H9 (cell line): ENCODE measurements around the gene NFKB1. TPM values are rescaled to one million over a fixed set of nuclear protein-coding genes. Genes with fewer than 3 reads are reported as not detected.

Source experiments
- DNase-seq: peaks from one replicate; pipeline ENCODE4 v3.0.0-alpha.2; 2017
- H2AFZ ChIP-seq: one replicate; pipeline ENCODE4 v1.6.1; 2013; ENCODE audit warnings: mild to moderate bottlenecking, low read length, control low read depth, moderate library complexity
- H2AK5ac ChIP-seq: 2 replicates; pipeline ENCODE4 v1.6.1; 2013; ENCODE audit warnings: low read length, control low read depth, mixed read lengths; ENCODE audit not compliant: insufficient read length
- H2BK120ac ChIP-seq: one replicate; pipeline ENCODE4 v1.6.1; 2013; ENCODE audit warnings: low read depth, mild to moderate bottlenecking, low read length, control low read depth, inconsistent platforms; ENCODE audit not compliant: poor library complexity, severe bottlenecking
- H2BK12ac ChIP-seq: 2 replicates; pipeline ENCODE4 v1.6.1; 2013; ENCODE audit warnings: low read length, control low read depth, mixed read lengths, low read depth; ENCODE audit not compliant: insufficient read length
- H2BK15ac ChIP-seq: 2 replicates; pipeline ENCODE4 v1.6.1; 2013; ENCODE audit warnings: low read depth, low read length, control low read depth
- H2BK20ac ChIP-seq: one replicate; pipeline ENCODE4 v1.6.1; 2013; ENCODE audit warnings: low read depth, mild to moderate bottlenecking, low read length, control low read depth, inconsistent platforms; ENCODE audit not compliant: poor library complexity, severe bottlenecking
- H2BK5ac ChIP-seq: 2 replicates; pipeline ENCODE4 v1.6.1; 2013; ENCODE audit warnings: low read length, control low read depth, mixed read lengths; ENCODE audit not compliant: insufficient read length
- H3K14ac ChIP-seq: 2 replicates; pipeline ENCODE4 v1.6.1; 2013; ENCODE audit warnings: low read length, control low read depth; ENCODE audit not compliant: insufficient read depth
- H3K18ac ChIP-seq: 2 replicates; pipeline ENCODE4 v1.6.1; 2013; ENCODE audit warnings: low read depth, mild to moderate bottlenecking, mixed read lengths, low read length, control low read depth; ENCODE audit not compliant: insufficient read length
- H3K23ac ChIP-seq: 2 replicates; pipeline ENCODE4 v1.6.1; 2013; ENCODE audit warnings: low read length, control low read depth, mixed read lengths, low read depth; ENCODE audit not compliant: insufficient read length
- H3K23me2 ChIP-seq: 2 replicates; pipeline ENCODE4 v1.6.1; 2013; ENCODE audit warnings: low read depth, mild to moderate bottlenecking, mixed read lengths, low read length, control low read depth; ENCODE audit not compliant: insufficient read length, poor library complexity, severe bottlenecking
- H3K27ac ChIP-seq: 2 replicates; pipeline ENCODE4 v1.5.1; 2013; ENCODE audit warnings: low read length, control low read depth, mixed read lengths, low read depth; ENCODE audit not compliant: insufficient read length
- H3K27me3 ChIP-seq: 2 replicates; pipeline ENCODE4 v1.6.1; 2013; ENCODE audit warnings: low read length, control low read depth, inconsistent platforms; ENCODE audit not compliant: insufficient read depth
- H3K4ac ChIP-seq: 2 replicates; pipeline ENCODE4 v1.6.1; 2013; ENCODE audit warnings: low read depth, mild to moderate bottlenecking, control low read depth, inconsistent platforms, low read length, moderate library complexity
- H3K4me1 ChIP-seq: 2 replicates; pipeline ENCODE4 v1.6.1; 2013; ENCODE audit warnings: low read length, control low read depth, inconsistent platforms; ENCODE audit not compliant: insufficient read depth
- H3K4me2 ChIP-seq: 2 replicates; pipeline ENCODE4 v1.6.1; 2013; ENCODE audit warnings: low read length, control low read depth, mixed read lengths; ENCODE audit not compliant: insufficient read length, insufficient read depth
- H3K56ac ChIP-seq: 2 replicates; pipeline ENCODE4 v1.6.1; 2013; ENCODE audit warnings: low read depth, mild to moderate bottlenecking, mixed read lengths, low read length, control low read depth; ENCODE audit not compliant: insufficient read length
- H3K79me1 ChIP-seq: 2 replicates; pipeline ENCODE4 v1.6.1; 2013; ENCODE audit warnings: low read depth, mild to moderate bottlenecking, moderate library complexity, low read length, control low read depth, inconsistent platforms; ENCODE audit not compliant: insufficient read depth, poor library complexity, severe bottlenecking
- H3K79me2 ChIP-seq: 2 replicates; pipeline ENCODE4 v1.6.1; 2013; ENCODE audit warnings: low read length, control low read depth, inconsistent platforms; ENCODE audit not compliant: insufficient read depth
- H3K9ac ChIP-seq: 2 replicates; pipeline ENCODE4 v1.6.1; 2013; ENCODE audit warnings: low read length, control low read depth, mixed read lengths; ENCODE audit not compliant: insufficient read length; ENCODE audit errors: extremely low read depth
- H3K9me3 ChIP-seq: one replicate; pipeline ENCODE4 v1.6.1; 2013; ENCODE audit warnings: low read depth, low read length, inconsistent platforms; ENCODE audit not compliant: control insufficient read depth
- H3T11ph ChIP-seq: one replicate; pipeline ENCODE4 v1.6.1; 2013; ENCODE audit warnings: mild to moderate bottlenecking, low read length, control low read depth, inconsistent platforms
- H4K20me1 ChIP-seq: one replicate; pipeline ENCODE4 v1.6.1; 2013; ENCODE audit not compliant: control insufficient read depth, insufficient read length, insufficient read depth
- H4K5ac ChIP-seq: 2 replicates; pipeline ENCODE4 v1.6.1; 2013; ENCODE audit warnings: low read depth, mild to moderate bottlenecking, mixed read lengths, low read length, control low read depth; ENCODE audit not compliant: insufficient read length
- H4K8ac ChIP-seq: replicated peaks from 2 replicates; pipeline ENCODE4 v1.6.1; 2013; ENCODE audit warnings: low read length, control low read depth, mixed read lengths, low read depth; ENCODE audit not compliant: insufficient read length
- H4K91ac ChIP-seq: 2 replicates; pipeline ENCODE4 v1.6.1; 2013; ENCODE audit warnings: low read depth, mild to moderate bottlenecking, moderate library complexity, mixed read lengths, low read length, control low read depth; ENCODE audit not compliant: insufficient read length
- H3K27ac Mint-ChIP-seq, 3 experiments: 2 replicates in 2 of 3; 3 replicates in 1 of 3; pipeline ENCODE4 v1.8.0; 2020 to 2021; ENCODE audit warnings: mixed read lengths in 3 of 3, mild to moderate bottlenecking in 1 of 3, moderate library complexity in 1 of 3
- H3K27me3 Mint-ChIP-seq: 2 replicates; pipeline ENCODE4 v1.8.0; 2021; ENCODE audit warnings: low read depth, mild to moderate bottlenecking, moderate library complexity, mixed read lengths
- H3K36me3 Mint-ChIP-seq, 3 experiments: 2 replicates in 2 of 3; 3 replicates in 1 of 3; pipeline ENCODE4 v1.8.0; 2020 to 2021; ENCODE audit warnings: low read depth in 3 of 3, mixed read lengths in 3 of 3; ENCODE audit not compliant: insufficient read depth in 1 of 3
- H3K4me1 Mint-ChIP-seq, 2 experiments: 2 replicates each; pipeline ENCODE4 v1.8.0; 2020; ENCODE audit warnings: mixed read lengths in 2 of 2
- H3K4me3 Mint-ChIP-seq, 2 experiments: 2 replicates in 1 of 2; 3 replicates in 1 of 2; pipeline ENCODE4 v1.8.0; 2020 to 2021; ENCODE audit warnings: mild to moderate bottlenecking in 2 of 2, mixed read lengths in 2 of 2, moderate library complexity in 1 of 2
- H3K9me3 Mint-ChIP-seq, 2 experiments: 2 replicates in 1 of 2; 3 replicates in 1 of 2; pipeline ENCODE4 v1.8.0; 2020; ENCODE audit warnings: mild to moderate bottlenecking in 2 of 2, mixed read lengths in 2 of 2, moderate library complexity in 1 of 2
- CTCF ChIP-seq: fragments of 200-600 bp; sonication (generic); conservative IDR thresholded peaks from 3 replicates; pipeline ENCODE4 v1.8.0; 2021; ENCODE audit warnings: antibody characterized with exemption, mild to moderate bottlenecking
- WGBS: extraction: QIAGEN DNeasy Blood & Tissue Kit; methylation state at CpG from one replicate; pipeline ENCODE4 v1.1.7; 2013; ENCODE audit warnings: missing lambda C conversion rate, low lambda C conversion rate, mixed read lengths; ENCODE audit not compliant: insufficient read length; ENCODE audit errors: extremely low coverage; 5-methylcytosine and 5-hydroxymethylcytosine counted together
- total RNA-seq: library from RNA; stranded (reverse); gene quantifications from 2 replicates; pipeline ENCODE4 v1.2.1, GENCODE V29; 2021

The NFKB1 gene
- total RNA-seq, 1 experiment from 2014 or later = 5.7 TPM

GRCh38 chr4:102454268-102454667 lies 46.9 kb upstream of the NFKB1 start:
- no peak for DNase-seq
- H3K27me3 ChIP-seq = no peaks in the 10 kb centered on the region
- no peaks in the 10 kb centered on the region for H3K79me2 ChIP-seq
- Mint-ChIP-seq H3K27me3 (no peaks in the 10 kb centered on the region), H3K4me3 (no peak overlapping the region), H3K27ac (no peak overlapping the region), H3K36me3 (no peaks in the 10 kb centered on the region; a peak in 1 of 7 replicates), H3K9me3 (no peaks in the 10 kb centered on the region), H3K4me1 (peaks cover 4 to 9% of the 10 kb centered on the region in 2 experiments; a peak in 3 of 4 replicates)
- H3K18ac ChIP-seq = no peak overlapping the region
- no peak overlapping the region for H2BK5ac ChIP-seq
- H3K9me3 ChIP-seq = no peaks in the 10 kb centered on the region
- H4K5ac ChIP-seq = no peak overlapping the region
- H4K91ac ChIP-seq = no peak overlapping the region
- no peak overlapping the region for H3K27ac ChIP-seq
- H2BK20ac ChIP-seq = no peak overlapping the region
- no peak overlapping the region for H3K9ac ChIP-seq
- no peak overlapping the region for H2AFZ ChIP-seq
- no peak overlapping the region for H2BK120ac ChIP-seq
- H3K4me2 ChIP-seq = no peak overlapping the region
- H2AK5ac ChIP-seq = no peak overlapping the region
- no peak overlapping the region for H2BK15ac ChIP-seq
- TF ChIP-seq CTCF = no peak
- H3K23ac ChIP-seq = no peak overlapping the region
- H4K20me1 ChIP-seq = no peaks in the 10 kb centered on the region
- H4K8ac ChIP-seq = no peak overlapping the region
- no peak overlapping the region for H3T11ph ChIP-seq
- no peaks in the 10 kb centered on the region for H3K23me2 ChIP-seq
- H3K4ac ChIP-seq = no peak overlapping the region
- WGBS = no CpG with 5 or more reads among the region's 1 CpG
- H2BK12ac ChIP-seq = no peak overlapping the region
- H3K79me1 ChIP-seq = no peaks in the 10 kb centered on the region
- no peak overlapping the region for H3K14ac ChIP-seq
- no peaks in the 10 kb centered on the region; the same call in 1 of the 2 replicates for H3K4me1 ChIP-seq
- no peak overlapping the region for H3K56ac ChIP-seq
